Fibroblast of peridontal ligament (primary cell): ENCODE measurements around the gene DNAJC4.
A peak's percentile ranks its signal among the peaks of the same experiment; 100 is the strongest.

ENCODE experiments used
- DNase-seq: peaks from one replicate; pipeline ENCODE4 v3.0.0-alpha.2; 2010; ENCODE audit errors: extremely low read depth

DNAJC4 gene

GRCh38 chr11:64229090-64229743 lies 1.1 kb upstream of the DNAJC4 start:
- no peak for DNase-seq

- DNase-seq: no peak
Measured at GRCh38 chr11:64229744-64230170, 591 bp upstream of the DNAJC4 start.

- DNase-seq: no peak
Measured at GRCh38 chr11:64230985-64231365, 627 bp downstream of the DNAJC4 start.

- DNase-seq: no peak
Measured at GRCh38 chr11:64231546-64231945, 1.2 kb downstream of the DNAJC4 start.

- DNase-seq: no peak
Measured at GRCh38 chr11:64232182-64232966, 2.0 kb downstream of the DNAJC4 start.

GRCh38 chr11:64232967-64233315 lies 2.6 kb downstream of the DNAJC4 start:
- no peak for DNase-seq

GRCh38 chr11:64233913-64234586 lies 3.7 kb downstream of the DNAJC4 start, which contains the start of gene VEGFB:
VEGFB (plus strand) TSS chr11:64234584; CDS start chr11:64234834, 250 bp downstream.
- no peak for DNase-seq

- DNase-seq: no peak
Measured at GRCh38 chr11:64234647-64235379, 4.5 kb downstream of the DNAJC4 start.

- no peak for DNase-seq
Measured at GRCh38 chr11:64235437-64236161, 5.3 kb downstream of the DNAJC4 start.

- DNase-seq: no peak
Measured at GRCh38 chr11:64237484-64237951, 7.2 kb downstream of the DNAJC4 start.

- no peak for DNase-seq
Measured at GRCh38 chr11:64238076-64238475, 7.7 kb downstream of the DNAJC4 start.

GRCh38 chr11:64238999-64239398 lies 8.7 kb downstream of the DNAJC4 start:
- DNase-seq: no peak

- DNase-seq: no peak
Measured at GRCh38 chr11:64239662-64240434, 9.5 kb downstream of the DNAJC4 start.

- DNase-seq: peak; percentile 94
Measured at GRCh38 chr11:64240435-64241240, 10.3 kb downstream of the DNAJC4 start, which contains the start of gene FKBP2. FKBP2 (plus strand) TSS chr11:64241095; CDS start chr11:64242388, 1,293 bp downstream.

GRCh38 chr11:64241241-64241490 lies 10.8 kb downstream of the DNAJC4 start:
- peak; percentile 98 for DNase-seq

GRCh38 chr11:64241491-64242374 lies 11.4 kb downstream of the DNAJC4 start:
- no peak for DNase-seq

- no peak for DNase-seq
Measured at GRCh38 chr11:64243236-64243854, 13.0 kb downstream of the DNAJC4 start.

GRCh38 chr11:64244107-64244506 lies 13.8 kb downstream of the DNAJC4 start:
- no peak for DNase-seq
